ENCODE data around the gene SETD5. TPM values are rescaled to one million over a fixed set of nuclear protein-coding genes. Genes with fewer than 3 reads are reported as not detected.

The SETD5 gene
- total RNA-seq, 4 donors from 2014 or later = 84.0 to 158 (median 114) TPM

DNA sequence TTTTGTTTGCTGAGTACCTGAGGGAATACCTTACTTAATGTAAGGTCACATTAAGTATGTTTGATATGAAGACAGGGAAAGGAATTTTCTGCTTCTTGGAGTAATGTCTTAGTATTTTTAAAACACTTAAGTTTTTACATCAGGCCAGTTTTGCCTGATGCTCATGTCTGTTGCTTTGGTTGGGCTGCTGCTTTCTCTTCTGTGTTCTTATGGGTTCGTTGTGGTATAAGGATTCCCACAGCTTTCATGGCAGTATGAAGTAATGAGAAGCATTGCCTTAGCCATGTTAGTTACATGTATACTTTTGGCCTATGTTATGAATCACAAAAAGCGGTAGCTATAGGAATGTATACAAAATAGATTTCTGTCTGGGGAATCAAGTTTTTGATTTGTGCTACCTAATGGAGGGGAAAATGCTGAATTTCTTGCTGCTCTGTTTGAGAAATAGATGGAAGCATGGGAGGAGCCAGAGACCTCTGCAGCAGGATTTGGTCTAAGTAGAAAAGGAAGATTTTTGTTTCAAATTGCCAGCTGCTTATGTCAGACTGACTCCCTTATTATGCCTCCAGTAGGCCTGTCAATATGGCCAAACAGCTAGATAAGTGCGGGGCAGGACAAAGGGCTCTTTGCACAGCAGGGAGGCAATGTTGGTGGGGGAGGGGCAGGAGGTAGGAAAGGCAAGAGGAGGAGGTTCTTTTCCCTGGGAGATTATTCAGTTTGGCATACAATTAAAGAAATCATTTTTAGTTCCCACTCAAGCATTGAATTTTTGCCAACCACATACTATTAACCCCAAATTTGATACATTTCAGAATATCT lies 5.2 kb downstream of the SETD5 start:
- WGBS, 2 donors = 25 to 30% methylated on average over 3 of the region's 3 CpGs
- TF ChIP-seq, protein P1, sequence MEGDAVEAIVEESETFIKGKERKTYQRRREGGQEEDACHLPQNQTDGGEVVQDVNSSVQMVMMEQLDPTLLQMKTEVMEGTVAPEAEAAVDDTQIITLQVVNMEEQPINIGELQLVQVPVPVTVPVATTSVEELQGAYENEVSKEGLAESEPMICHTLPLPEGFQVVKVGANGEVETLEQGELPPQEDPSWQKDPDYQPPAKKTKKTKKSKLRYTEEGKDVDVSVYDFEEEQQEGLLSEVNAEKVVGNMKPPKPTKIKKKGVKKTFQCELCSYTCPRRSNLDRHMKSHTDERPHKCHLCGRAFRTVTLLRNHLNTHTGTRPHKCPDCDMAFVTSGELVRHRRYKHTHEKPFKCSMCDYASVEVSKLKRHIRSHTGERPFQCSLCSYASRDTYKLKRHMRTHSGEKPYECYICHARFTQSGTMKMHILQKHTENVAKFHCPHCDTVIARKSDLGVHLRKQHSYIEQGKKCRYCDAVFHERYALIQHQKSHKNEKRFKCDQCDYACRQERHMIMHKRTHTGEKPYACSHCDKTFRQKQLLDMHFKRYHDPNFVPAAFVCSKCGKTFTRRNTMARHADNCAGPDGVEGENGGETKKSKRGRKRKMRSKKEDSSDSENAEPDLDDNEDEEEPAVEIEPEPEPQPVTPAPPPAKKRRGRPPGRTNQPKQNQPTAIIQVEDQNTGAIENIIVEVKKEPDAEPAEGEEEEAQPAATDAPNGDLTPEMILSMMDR (IDR thresholded peaks at IDR 0.05) = no peak
- TF ChIP-seq POLR2A (IDR thresholded peaks at IDR 0.05) = no peak
- Histone ChIP-seq H3K27me3 (no peaks in the 10 kb centered on the region), H3K9me3 (no peaks in the 10 kb centered on the region), H3K36me3 (no peaks in the 10 kb centered on the region), H3K27ac (peak overlapping the region in 1 of 3 donors; percentile 12), H3K4me3 (replicated peaks in 1 of 3) (no peak overlapping the region), H3K4me1 (peaks cover 62 to 70% of the 10 kb centered on the region in 2 donors)
- intact Hi-C loops (cut with DNase I) = no loop called here
- DNase-seq = peak; percentile 19

DNA sequence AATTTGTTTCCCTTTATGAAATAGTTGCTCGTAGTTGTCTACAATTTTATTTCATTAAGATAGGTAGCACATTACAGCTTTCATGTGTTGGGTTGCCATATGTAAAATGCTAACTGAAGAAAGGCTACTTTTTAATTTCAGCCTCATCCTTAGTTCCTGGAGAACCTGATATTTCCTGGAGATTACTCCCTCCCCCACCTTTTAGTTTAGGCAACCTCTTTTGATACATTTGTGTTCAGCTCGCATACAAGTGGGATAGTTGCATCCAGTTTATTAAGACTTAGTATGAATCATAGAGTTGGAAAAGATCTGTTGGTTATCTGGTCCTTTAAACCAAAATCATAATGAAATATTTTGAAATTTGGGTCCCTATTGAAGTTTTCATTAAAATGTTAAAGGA lies 6.0 kb downstream of the SETD5 start:
- DNase-seq = no peak
- Histone ChIP-seq H3K36me3 (no peaks in the 10 kb centered on the region), H3K4me1 (peaks cover 64 to 70% of the 10 kb centered on the region in 2 donors), H3K4me3 (replicated peaks in 1 of 3) (no peak overlapping the region), H3K27me3 (no peaks in the 10 kb centered on the region), H3K9me3 (no peaks in the 10 kb centered on the region), H3K27ac (no peak overlapping the region)
- 71 to 77% methylated on average over 2 of the region's 2 CpGs for WGBS, 2 donors
- TF ChIP-seq, protein P1 (IDR thresholded peaks at IDR 0.05) = no peak
- no peak for TF ChIP-seq POLR2A (IDR thresholded peaks at IDR 0.05)
- intact Hi-C loops (cut with DNase I) = no loop called here

DNA sequence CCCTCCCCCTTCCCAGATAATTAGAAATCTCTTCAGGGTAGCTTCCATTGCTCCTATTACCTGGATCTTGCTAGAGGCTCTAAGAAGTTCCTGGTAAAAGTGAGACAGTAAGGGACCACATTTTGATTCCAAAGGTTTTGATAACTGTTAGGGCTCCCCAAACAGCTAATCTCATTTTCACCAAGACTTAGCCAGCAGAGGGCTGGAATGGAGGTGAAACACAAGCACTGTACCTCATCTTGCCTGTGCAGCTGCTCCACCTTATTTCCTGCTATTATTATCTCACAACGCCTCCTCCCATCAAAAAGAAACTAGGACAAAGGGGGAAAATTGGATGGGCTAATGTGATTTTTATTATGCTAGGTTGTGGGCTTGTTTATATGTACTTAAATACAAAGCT lies 7.3 kb downstream of the SETD5 start:
- no peaks in the 10 kb centered on the region for H3K9me3 ChIP-seq
- no peak overlapping the region for H3K4me3 ChIP-seq (replicated peaks in 1 of 3)
- peaks cover 61 to 71% of the 10 kb centered on the region in 2 donors for H3K4me1 ChIP-seq
- no peak for DNase-seq
- no peaks in the 10 kb centered on the region for H3K36me3 ChIP-seq
- WGBS, 2 donors = 23 to 39% methylated on average over 1 of the region's 1 CpG
- TF ChIP-seq, protein P1 (IDR thresholded peaks at IDR 0.05) = peak in 1 of 6 experiments; percentile 6
- TF ChIP-seq POLR2A (IDR thresholded peaks at IDR 0.05) = no peak
- intact Hi-C loops (cut with DNase I) = no loop called here
- H3K27ac ChIP-seq = no peak overlapping the region
- H3K27me3 ChIP-seq = no peaks in the 10 kb centered on the region

DNA sequence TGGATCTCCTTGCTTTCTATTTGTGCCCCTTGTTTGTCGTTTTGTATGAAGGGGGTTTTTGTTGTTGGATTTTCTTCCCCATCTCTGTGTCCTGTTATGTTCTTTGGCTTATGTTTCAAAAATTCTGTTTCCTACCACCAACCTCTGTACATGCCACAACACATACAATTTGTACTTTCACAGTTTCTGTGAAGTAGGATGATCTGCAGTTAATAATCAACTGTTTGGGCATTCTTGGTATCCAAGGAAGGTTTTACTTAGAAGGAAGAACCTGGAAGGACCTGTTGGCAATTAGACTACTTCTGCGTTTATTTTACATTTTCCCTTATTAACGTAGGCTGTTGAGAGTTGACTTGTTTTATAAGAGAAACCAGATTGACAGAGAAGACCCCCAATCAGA lies 8.3 kb downstream of the SETD5 start:
- Histone ChIP-seq H3K4me3 (replicated peaks in 1 of 3) (no peak overlapping the region), H3K36me3 (no peaks in the 10 kb centered on the region), H3K9me3 (no peaks in the 10 kb centered on the region), H3K27ac (no peak overlapping the region), H3K4me1 (peaks cover 51 to 60% of the 10 kb centered on the region in 2 donors), H3K27me3 (no peaks in the 10 kb centered on the region)
- WGBS, 2 donors = 78 to 80% methylated on average over 3 of the region's 3 CpGs
- TF ChIP-seq, protein P1 (IDR thresholded peaks at IDR 0.05) = no peak
- TF ChIP-seq POLR2A (IDR thresholded peaks at IDR 0.05) = no peak
- no peak for DNase-seq
- intact Hi-C loops (cut with DNase I) = no loop called here

DNA sequence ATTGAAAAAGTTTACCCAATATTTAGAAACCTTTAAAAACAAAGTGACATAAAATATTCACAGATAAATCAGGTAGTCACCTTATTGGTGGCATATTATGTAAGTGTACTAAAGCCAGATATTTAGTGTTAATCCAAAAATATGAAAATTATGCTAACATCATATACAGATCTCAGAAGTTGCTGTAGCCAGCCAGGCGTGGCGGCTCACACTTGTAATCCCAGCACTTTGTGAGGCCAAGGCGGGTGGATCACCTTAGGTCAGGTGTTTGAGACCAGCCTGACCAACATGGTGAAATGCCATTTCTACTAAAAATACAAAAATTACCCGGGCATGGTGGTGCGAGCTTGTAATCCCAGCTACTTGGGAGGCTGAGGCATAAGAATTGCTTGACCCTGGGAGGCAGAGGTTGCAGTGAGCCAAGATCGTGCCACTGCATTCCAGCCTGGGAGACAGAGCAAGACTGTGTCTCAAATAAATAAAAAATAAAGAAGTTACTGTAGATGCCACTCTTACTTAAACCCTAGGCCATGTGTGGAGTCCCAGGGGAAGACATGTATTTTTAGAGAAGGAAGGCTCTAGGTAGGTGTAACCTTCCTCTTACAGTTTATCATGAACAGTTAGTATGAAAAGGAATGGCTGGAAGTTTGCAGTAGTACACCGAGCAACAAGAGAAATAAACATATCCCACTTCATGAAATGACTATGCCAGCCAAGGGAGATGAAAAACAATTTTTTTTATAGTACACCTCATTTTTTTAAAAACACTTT lies 9.6 kb downstream of the SETD5 start:
- H3K36me3 ChIP-seq = no peaks in the 10 kb centered on the region
- H3K9me3 ChIP-seq = no peaks in the 10 kb centered on the region
- no peak overlapping the region for H3K27ac ChIP-seq
- DNase-seq = no peak
- intact Hi-C loops (cut with DNase I) = no loop called here
- peaks cover 38 to 59% of the 10 kb centered on the region in 2 donors for H3K4me1 ChIP-seq
- 81 to 83% methylated on average over 7 of the region's 7 CpGs for WGBS, 2 donors
- no peaks in the 10 kb centered on the region for H3K27me3 ChIP-seq
- H3K4me3 ChIP-seq (replicated peaks in 1 of 3) = no peak overlapping the region
- TF ChIP-seq, protein P1 (IDR thresholded peaks at IDR 0.05) = no peak
- TF ChIP-seq POLR2A (IDR thresholded peaks at IDR 0.05) = no peak
